KMS-11 (cell line): ENCODE data around the gene NINL.

Experiments
- H2AFZ ChIP-seq: fragments of 200-600 bp; sonication (generic); 2 replicates; pipeline ENCODE4 v1.6.1; 2016; ENCODE audit warnings: antibody characterized with exemption, mixed run types, low read depth
- H3K27ac ChIP-seq: fragments of 200-600 bp; sonication (generic); 2 replicates; pipeline ENCODE4 v1.6.1; 2016; ENCODE audit warnings: mild to moderate bottlenecking, mixed run types
- H3K27me3 ChIP-seq: fragments of 200-600 bp; sonication (generic); 2 replicates; pipeline ENCODE4 v1.6.1; 2017; ENCODE audit warnings: mild to moderate bottlenecking, low read depth, mixed run types, moderate library complexity; ENCODE audit not compliant: insufficient read depth
- H3K36me3 ChIP-seq: fragments of 200-600 bp; sonication (generic); 2 replicates; pipeline ENCODE4 v1.6.1; 2017; ENCODE audit warnings: mild to moderate bottlenecking, mixed run types; ENCODE audit not compliant: insufficient read depth
- H3K4me1 ChIP-seq: fragments of 200-600 bp; sonication (generic); 2 replicates; pipeline ENCODE4 v1.6.1; 2016; ENCODE audit warnings: mild to moderate bottlenecking, low read depth, mixed run types; ENCODE audit not compliant: poor library complexity, severe bottlenecking
- H3K4me2 ChIP-seq: fragments of 200-600 bp; sonication (generic); 2 replicates; pipeline ENCODE4 v1.7.0; 2016; ENCODE audit warnings: mild to moderate bottlenecking, mixed run types
- H3K4me3 ChIP-seq: fragments of 200-600 bp; sonication (generic); IDR thresholded peaks from 2 replicates; pipeline ENCODE4 v1.6.1; 2017; ENCODE audit warnings: low read depth, low read length, mixed read lengths; ENCODE audit not compliant: insufficient read depth
- H3K79me2 ChIP-seq: fragments of 200-600 bp; sonication (generic); 2 replicates; pipeline ENCODE4 v1.6.1; 2016; ENCODE audit warnings: low read depth, mixed run types; ENCODE audit not compliant: insufficient read depth
- H3K9ac ChIP-seq: fragments of 200-600 bp; sonication (generic); 2 replicates; pipeline ENCODE4 v1.6.1; 2016; ENCODE audit warnings: mild to moderate bottlenecking, mixed run types
- H4K20me1 ChIP-seq: fragments of 200-600 bp; sonication (generic); 2 replicates; pipeline ENCODE4 v1.6.1; 2016; ENCODE audit warnings: mild to moderate bottlenecking, mixed run types; ENCODE audit not compliant: insufficient read depth
- TF ChIP-seq, protein P1 (sequence below): fragments of 200-600 bp; sonication (generic); conservative IDR thresholded peaks from 2 replicates; pipeline ENCODE4 v1.6.1; 2017; ENCODE audit warnings: low read depth, mild to moderate bottlenecking, antibody characterized with exemption, low read length, moderate library complexity, mixed read lengths

Gene NINL

DNA sequence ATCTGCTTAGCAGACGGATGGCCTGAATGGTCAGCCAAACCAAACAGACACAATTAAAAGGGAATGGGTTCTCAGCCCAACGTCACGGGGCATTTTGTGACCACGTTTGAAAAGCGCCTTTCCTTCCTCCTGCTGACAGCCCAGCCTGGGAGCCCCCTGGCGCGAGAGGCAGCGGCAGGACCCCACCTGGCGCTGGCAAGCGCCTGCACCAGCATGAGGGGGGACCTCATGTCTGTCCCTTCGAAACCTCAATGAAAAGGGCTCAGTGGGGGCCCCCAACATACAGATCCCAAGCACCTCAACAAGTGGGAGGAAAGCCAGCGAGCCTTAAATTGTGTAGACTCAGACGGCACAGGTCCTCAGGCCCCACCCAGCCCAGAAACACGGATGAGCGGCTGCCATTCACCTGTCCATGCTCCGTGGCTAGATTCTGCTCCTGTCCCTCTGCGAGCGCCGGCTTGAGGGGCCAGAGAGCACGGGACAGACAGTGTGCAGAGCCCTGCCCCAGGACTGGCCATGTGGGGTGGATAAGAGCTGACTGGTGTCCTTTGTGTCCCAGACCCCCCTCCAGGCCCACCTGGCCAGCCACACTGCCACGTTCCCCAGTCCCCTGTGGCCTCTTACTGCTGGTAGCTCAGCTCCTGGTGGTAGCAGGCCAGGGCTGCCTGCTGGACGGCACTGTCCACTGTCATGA lies 87.6 kb downstream of the NINL start:
- no peaks in the 10 kb centered on the region for H4K20me1 ChIP-seq
- no peak overlapping the region for H3K4me2 ChIP-seq
- no peaks in the 10 kb centered on the region for H3K4me1 ChIP-seq
- no peak overlapping the region for H3K4me3 ChIP-seq
- TF ChIP-seq, protein P1, sequence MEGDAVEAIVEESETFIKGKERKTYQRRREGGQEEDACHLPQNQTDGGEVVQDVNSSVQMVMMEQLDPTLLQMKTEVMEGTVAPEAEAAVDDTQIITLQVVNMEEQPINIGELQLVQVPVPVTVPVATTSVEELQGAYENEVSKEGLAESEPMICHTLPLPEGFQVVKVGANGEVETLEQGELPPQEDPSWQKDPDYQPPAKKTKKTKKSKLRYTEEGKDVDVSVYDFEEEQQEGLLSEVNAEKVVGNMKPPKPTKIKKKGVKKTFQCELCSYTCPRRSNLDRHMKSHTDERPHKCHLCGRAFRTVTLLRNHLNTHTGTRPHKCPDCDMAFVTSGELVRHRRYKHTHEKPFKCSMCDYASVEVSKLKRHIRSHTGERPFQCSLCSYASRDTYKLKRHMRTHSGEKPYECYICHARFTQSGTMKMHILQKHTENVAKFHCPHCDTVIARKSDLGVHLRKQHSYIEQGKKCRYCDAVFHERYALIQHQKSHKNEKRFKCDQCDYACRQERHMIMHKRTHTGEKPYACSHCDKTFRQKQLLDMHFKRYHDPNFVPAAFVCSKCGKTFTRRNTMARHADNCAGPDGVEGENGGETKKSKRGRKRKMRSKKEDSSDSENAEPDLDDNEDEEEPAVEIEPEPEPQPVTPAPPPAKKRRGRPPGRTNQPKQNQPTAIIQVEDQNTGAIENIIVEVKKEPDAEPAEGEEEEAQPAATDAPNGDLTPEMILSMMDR, result no peak
- H3K27ac ChIP-seq, result no peak overlapping the region
- H3K36me3 ChIP-seq, result no peaks in the 10 kb centered on the region
- H3K27me3 ChIP-seq, result no peaks in the 10 kb centered on the region
- no peak overlapping the region for H2AFZ ChIP-seq
- no peak overlapping the region for H3K9ac ChIP-seq
- H3K79me2 ChIP-seq, result no peaks in the 10 kb centered on the region

DNA sequence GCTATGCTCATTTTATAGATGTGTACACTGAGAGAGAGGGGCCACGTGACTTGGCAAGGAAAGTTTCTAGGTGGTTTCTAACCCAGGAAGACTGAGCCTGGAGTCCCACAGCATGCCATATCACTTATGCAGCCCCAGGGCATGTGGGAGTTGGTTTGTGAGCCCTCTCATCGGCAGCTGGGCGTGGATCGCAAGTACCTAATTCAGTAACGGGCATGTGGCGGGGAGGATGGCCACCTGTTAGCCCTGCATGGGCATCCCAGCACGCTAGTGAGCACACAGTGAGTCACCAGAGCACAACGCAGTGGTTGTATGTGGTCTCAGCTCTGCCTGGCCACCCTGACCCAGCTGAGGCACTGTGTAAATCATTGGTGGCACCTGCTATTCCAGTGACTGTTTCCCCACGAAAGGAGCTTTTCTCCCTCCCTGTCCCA lies 88.3 kb downstream of the NINL start:
- H3K4me1 ChIP-seq, result no peaks in the 10 kb centered on the region
- H3K79me2 ChIP-seq, result no peaks in the 10 kb centered on the region
- no peak overlapping the region for H3K4me2 ChIP-seq
- H3K4me3 ChIP-seq, result no peak overlapping the region
- H3K36me3 ChIP-seq, result no peaks in the 10 kb centered on the region
- TF ChIP-seq, protein P1, result no peak
- H3K27ac ChIP-seq, result no peak overlapping the region
- no peaks in the 10 kb centered on the region for H4K20me1 ChIP-seq
- no peaks in the 10 kb centered on the region for H3K27me3 ChIP-seq
- no peak overlapping the region for H3K9ac ChIP-seq
- H2AFZ ChIP-seq, result no peak overlapping the region

DNA sequence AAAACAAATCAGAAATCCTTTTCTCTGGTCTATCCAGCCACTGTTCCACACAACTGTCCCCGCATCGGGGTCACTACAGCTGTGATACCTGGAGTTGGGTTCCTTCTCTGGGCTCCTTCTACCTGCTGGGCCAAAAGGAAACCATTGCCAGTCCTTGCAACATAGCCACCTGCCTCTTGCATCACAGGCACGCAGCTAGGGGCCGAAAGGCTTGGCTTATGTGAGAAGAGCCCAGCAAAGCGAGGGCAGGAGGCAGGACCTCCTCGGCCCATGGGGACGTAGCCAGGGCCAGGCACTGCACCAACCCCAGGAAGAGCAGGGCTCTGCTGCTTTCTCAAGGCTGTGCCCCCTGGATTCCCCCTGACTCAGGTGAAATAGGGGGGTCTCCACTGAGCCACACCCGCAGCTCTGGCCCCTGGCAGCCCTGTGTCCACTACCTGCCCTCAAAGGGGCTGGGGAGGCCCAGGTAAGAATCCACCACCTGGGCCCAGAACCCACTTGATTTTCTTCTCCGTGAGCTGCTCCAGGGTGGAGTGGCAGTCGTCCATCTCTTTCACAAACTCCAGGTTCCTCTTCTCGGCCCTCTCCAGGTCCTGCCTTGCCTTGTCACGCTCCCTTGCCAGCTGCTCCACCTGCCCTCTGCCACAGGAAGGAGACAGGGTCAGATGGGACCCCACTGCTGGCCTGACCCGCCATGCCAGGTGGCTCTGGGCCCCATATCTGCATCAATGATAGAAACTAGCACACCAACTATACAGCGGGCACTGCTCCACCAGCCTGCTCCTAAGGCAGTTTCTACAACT lies 89.0 kb downstream of the NINL start:
- Histone ChIP-seq H2AFZ (no peak overlapping the region), H3K27ac (no peak overlapping the region), H3K27me3 (no peaks in the 10 kb centered on the region), H3K4me3 (no peak overlapping the region), H3K9ac (no peak overlapping the region), H3K4me2 (no peak overlapping the region), H4K20me1 (no peaks in the 10 kb centered on the region), H3K36me3 (no peaks in the 10 kb centered on the region), H3K79me2 (no peaks in the 10 kb centered on the region), H3K4me1 (no peaks in the 10 kb centered on the region)
- TF ChIP-seq, protein P1, result no peak

DNA sequence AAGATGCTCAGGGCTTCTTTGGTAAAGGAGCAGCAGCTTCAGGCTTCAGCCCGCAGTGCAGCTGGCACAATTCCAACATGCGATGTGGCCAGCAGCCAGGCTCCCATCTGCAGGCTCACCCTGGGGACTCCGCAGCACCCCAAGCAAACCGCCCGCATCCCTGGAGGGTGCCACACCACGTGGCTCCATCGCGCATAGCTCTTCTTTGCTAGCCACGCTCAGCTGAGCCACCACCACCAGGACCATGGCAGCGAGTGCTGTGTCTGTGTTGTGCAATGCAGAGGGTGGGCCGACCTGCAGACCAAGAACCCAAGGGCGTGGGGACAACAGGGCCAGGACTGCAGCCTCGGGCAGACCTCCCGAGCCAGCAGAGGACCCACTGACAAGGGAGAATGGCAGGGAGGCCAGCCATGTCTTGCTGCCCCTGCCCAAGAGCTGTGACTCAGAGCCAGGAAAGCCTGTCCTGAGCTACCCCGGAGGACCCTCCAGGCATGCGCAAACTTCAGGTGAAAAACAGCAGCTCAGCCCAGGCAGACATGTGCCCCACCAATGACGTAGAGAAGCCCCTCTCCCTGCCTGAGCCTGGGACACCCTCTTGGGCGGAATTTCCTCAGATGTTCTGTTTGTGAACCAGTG lies 90.0 kb downstream of the NINL start:
- H3K27ac ChIP-seq, result no peak overlapping the region
- H3K4me3 ChIP-seq, result no peak overlapping the region
- no peak overlapping the region for H3K9ac ChIP-seq
- H3K36me3 ChIP-seq, result no peaks in the 10 kb centered on the region
- H3K4me2 ChIP-seq, result no peak overlapping the region
- no peaks in the 10 kb centered on the region for H3K79me2 ChIP-seq
- H3K27me3 ChIP-seq, result no peaks in the 10 kb centered on the region
- no peak overlapping the region for H2AFZ ChIP-seq
- TF ChIP-seq, protein P1, result no peak
- no peaks in the 10 kb centered on the region for H3K4me1 ChIP-seq
- H4K20me1 ChIP-seq, result no peaks in the 10 kb centered on the region
